GM18519 (cell line): ENCODE measurements around the gene SLC2A10.
"Not testable (repeated sequence)": the region's sequence is repeated elsewhere in the genome, so short reads cannot be mapped to it uniquely, and the experiment has no call there.

Experiments used
- ATAC-seq: cut with Tn5 transposase; IDR thresholded peaks from one replicate; pipeline ENCODE4 v1.9.1; 2021; ENCODE audit warnings: mild to moderate bottlenecking, moderate library complexity; ENCODE audit not compliant: unreplicated experiment, low FRiP score

Gene SLC2A10

DNA sequence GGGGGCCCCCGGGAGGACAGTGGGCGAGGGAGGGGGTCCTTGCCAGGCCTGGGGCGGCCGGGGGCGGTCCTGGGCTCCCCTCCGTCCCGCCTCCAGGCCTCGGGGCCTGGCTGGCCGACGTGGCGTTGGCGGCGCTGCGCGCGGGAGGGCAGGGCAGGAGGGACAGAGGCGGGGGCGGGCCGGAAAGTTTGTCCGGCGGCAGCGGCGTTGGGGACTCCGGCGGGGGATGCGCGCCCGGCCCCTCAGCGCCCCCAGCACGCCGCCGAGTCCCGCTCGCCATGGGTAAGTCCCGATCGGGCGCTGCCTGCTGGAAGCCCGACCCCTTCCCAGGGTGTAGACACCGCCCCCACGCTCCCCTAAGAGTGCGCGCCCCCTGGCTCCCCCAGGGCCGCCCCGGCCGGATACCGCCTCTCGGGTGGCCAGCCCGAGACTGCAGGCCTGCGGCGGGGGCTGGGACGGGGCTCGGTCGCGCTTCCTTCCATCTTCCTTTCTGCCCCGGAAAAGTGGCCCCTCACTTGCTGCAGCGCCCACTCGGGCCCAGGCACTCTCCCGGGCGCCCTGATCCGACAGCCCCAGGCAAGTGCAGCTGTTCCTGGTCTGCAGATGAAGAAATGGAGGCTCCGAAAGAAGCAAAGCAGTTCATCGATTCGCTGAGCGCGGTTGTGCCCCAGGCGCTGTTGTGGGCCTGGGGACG, at the start of gene SLC2A10:
Gene SLC2A10, plus strand, starts transcription at position 191 of the 694 bp plus-strand sequence. Its CDS starts 88 bp downstream, at position 279.
- ATAC-seq = no peak

DNA sequence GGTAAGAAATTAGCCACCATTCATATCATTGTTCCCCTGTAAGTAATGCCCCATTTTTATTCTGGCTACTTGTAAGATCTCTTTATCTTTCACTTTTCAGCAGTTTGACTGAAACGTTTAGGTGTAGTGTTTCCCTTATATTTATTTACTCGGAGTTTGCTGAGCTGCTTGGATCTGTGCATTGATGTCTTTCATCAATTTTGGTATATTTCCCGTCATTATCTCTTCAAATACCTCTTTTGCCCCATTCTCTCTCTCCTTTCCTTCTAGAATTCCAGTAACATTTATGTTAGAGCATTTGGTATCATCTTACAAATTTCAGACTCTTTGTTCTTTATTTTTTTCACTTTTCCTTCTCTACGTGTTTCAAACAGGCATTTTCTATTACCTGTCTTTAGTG, 49.0 kb upstream of the SLC2A10 start:
- ATAC-seq = no peak

DNA sequence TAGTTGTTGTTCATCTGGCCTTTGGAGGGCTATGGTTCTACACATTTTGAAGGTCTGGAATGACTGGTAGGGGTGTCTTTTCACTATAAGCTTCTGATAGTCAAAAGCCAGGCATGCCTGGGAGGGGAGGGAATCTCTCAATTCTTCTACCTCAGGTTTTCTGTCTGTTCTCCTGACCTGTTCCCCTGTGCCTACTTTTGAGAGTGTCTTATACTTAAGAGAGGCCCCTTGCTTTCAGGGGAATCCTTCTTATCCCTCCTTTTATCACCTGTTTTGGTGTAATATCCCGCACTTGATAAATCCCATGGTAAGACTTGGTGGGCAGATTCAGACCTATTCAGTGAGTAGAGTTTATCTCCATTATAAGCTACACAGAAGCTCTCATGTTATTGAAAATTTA, 47.8 kb upstream of the SLC2A10 start:
- no peak for ATAC-seq

DNA sequence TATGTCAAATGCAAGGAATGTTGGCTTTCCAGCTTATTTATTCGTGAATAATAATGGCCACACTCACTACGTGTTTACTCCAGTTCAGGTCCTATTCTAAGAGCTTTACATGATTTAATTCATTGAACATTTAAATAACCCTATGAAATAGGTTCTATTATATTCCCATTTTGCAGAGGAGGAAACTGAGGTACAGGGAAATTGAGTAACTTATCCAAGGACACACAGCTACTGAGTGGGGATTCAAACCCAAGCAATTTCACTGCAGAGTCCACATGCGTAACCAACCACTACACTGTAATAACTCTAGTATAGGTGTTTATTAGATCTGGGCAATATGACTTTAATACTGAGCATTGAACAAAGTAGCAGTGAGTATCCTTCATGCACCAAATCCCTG, 45.9 kb upstream of the SLC2A10 start:
- no peak for ATAC-seq

DNA sequence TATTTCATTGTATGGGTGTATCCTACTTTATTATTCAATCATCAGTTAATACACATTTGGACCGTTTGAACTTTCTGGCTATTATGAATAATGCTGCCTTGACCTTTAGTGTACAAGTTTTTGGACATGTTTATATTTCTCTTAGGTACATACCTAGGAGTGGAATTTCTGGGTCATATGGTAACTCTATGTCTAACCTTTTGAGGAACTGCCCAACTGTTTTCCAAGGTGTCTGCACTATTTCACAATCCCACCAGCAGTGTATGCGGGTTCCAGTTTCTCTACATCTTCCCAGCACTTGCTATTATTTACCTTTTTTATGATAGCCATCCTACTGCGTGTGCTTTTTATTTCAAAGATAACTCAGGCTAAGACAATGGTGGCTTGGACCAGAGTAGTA, 43.8 kb upstream of the SLC2A10 start:
- ATAC-seq = no peak

DNA sequence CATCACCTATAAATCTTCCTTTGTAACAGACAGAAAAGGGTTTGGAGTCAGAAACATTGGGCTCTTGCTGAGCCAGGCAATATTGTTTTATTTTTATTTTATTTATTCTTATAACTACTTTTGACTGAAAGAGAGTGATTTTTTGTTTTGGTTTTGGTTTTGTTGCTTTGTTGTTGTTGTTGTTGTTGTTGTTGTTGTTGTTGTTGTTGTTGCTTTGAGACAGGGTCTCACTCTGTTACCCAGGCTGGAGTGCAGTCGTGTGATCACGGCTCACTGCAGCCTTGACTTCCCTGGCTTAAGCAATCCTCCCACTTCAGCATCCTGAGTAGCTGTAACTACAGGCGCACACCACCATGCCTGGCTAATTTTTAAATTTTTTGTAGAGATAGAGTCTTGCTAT, 43.1 kb upstream of the SLC2A10 start:
- ATAC-seq = no peak

DNA sequence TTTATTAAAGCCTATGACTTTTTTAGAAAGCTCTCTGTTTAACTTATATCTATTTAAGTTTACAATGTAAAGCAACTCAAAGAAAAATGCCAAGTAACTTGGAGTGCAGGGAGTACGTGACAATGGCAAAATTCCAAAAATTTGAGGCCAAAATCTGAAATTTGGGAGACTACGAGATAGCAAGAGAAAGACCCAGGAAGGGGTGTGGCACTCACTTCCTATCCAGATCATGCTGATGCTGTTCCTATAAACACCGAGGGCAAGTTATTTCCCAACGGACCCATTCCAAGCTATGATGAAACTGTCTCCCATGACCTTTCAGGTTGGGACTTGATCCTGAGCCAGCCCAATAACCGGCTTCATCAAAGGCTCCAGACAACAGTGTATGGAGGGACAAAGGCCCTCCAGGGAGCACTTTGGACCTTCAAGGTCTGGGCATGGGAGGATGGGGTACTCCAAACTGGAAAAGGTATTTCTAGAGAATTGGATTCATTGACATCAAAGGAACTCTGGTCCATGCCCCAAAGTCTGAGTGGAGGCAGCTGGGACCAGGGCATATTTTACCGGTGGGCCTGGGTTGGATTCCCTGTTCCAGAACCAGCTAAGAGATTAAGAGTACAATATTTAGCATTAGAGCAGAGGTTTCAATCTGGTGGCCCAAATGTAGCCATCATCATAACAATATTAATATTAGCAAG, 42.5 kb upstream of the SLC2A10 start:
- no peak for ATAC-seq

DNA sequence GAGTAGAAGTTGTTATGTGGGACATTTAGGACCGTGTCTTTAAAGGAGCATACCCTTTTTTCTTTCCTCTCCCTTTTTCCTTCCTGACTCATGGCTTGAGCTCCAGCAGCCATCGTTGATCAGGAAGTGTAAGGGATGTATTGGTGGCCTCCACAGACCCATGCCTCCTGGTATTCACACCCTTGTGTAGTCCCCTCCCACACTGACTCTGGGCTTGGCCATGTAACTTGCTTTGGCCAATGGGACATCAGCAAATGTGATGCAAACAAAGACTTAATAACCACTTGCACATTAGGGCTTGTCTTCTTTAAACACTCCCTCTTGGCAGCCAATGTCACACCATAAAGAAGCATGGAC, 39.2 kb upstream of the SLC2A10 start:
- no peak for ATAC-seq

DNA sequence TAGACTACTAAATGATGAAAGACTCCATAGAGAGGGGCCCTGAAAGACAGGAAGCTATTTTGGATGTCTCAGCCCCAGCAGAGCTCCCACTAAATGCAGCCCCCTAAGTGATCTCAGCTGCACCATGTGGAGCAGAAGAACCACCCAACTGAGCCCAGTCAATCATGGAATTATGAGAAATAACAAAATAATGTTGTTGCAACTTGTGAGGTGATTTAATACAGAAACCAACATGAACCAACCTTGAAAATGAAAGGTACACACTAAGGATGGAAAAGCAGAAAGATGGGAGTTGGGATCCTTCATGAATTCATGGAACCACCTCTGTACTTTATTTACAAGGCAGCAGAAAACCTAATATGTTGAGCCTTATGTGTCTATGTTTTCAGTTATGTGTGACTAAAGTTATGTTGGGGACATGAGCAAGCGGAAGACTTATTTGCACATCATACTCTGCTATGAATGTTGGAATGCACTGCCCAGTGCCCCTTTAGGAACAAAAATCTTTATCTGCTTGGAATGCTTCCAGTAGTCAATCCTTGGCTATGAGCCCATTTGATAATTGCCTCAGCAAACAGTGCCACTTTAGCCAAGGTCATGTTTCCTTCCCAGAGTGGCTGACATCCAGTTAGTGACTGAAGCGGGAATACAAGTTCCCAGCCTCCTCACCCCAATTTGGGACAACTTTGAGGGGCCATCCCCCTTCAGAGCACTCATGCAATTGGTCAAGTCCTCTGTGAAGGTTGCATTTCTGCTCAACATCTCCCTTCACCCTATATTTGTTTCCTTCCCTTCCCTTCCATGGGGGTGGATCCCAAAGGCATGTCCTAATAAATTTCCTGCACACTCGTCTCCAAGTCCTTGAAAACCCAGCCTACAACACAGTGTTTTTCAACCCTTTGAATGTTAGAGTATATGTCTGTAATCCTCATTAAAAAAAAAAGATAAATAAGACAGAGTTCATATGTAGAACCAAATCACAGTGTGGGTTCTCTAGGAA, 38.6 kb upstream of the SLC2A10 start:
- no peak for ATAC-seq

DNA sequence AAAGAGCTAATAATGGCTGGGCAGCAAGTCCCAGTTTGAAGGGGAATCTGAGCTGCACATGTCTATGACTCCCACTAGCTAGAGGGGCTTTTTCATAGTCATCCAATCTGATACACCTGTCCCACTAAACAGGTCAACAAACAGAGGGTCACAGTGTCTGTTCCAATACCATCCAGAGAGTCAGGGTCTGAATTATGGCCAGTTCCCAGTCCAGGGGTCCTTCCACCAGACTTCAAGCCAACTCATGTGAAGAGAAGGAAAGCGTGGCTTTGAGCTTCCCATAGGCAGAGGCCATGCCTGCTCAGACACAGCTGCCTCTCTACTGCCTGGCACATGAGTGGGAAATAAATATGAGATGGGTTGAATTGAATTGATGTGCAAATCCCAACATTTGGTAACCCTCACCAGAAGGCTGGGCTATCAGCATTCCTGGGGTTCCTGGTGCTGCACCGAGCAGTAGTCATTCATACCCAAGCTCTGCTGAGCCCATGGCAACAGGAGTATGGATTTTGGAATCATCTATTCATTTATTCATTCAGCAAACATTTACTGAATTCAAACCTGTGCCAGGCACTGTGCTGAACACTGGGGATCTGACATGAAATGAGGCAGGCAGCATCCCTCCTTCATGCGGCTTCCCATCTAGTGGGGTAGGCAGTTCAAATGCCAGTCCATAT, 37.4 kb upstream of the SLC2A10 start:
- no peak for ATAC-seq

DNA sequence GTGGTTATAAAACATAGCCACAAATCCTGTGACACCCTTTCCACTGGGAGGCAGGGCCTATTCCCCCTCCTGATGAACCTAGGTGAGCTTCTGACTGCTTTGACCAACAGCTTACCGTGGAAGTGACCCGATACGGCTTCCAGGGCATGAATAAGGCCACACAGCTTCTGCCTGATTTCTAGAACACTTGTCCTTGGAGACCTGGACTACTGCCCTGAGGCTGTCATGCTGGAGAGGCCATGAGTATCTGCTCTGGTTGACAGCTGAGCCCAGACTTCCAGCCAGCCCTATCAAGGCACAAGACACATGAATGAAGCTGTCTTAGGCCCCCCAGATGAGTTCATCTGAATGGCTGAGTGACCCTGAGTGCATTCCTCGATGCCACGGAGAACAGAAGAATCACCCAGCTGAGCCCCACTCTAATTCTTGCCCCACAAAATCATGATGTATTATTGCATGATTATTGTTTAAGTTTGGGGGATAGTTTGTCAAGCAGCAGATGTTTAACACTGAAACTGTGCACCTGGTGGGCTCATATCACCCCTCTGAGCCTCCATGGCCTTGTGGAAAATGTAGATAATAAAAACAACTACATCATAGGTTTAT, 36.8 kb upstream of the SLC2A10 start:
- no peak for ATAC-seq

DNA sequence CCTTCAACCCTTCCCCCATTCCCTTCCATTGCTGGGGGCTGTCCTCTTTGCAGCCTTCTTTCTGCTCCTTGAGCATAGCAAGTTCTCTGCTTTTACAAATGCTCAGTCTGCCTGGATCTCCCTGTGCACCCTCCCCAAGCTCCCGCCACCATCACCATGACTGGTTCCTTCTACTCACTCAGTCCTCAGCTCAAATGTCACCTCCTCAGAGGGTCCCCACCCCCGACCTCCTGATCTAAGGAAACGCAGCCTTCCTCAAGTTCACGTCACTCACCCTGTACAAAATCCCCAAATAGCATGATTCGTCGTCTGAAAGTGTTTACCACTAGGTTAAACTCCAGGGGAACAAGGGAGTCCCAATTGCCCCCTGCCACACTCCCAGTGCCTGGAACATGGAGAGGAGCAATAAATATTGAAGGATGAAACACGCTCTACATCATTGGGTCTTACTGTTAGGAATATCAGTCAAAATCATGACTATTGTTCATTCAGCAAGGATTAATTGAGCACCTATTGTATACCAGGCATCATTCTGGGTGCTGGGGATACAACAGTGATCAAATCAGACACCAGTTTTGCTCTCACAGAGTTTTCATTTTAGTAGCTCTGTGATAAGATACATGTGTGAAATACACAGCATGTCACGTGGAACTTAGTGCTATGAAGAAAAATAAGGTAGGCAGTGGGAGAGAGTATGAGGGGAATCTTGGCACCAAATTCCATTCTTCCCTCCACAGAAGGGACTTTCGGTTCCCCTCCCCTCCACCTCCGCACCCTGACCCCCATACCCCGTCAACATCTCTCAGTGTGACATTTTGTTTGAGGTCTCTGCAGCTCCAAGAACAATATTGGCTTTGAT, 35.8 kb upstream of the SLC2A10 start:
- ATAC-seq = no peak

DNA sequence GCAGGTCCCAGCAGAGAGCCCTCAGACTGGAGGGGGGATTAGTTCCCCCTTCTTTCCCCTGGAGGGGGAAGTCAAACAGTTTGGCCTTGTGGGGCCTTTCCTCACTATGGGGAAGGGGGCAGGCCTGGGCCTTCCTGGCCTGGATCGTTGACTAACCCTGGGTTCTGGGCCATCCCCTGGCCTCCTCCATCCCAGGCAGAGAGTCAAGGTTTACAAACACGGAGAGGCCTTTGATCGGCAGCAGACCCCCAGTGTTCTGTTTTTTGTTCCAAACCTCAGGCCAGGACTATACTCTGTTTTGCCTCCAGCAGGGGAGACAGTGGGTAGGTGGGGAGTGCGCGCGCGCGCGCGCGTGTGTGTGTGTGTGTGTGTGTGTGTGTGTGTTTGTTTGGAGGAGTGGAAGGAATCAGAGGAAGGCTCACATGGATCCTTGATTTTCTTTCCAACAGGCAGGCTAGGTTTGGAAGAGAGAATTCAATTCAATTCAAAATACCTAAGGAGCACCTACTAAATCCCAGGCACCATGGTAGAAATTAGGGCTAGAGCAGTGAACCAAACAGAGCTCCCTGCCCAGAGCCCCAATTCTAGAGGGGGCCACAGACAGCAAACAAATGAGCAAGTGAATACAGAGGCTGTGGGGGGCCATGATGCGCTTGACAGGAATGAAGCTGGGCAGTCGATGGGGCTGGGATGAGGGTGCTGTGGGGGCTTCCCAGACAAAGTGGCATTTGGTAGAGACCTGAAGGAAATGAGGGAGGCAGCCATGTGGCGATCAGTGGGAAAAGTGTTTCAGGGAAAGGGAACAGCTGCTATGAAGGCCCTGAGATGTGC, 35.0 kb upstream of the SLC2A10 start:
- ATAC-seq = no peak

DNA sequence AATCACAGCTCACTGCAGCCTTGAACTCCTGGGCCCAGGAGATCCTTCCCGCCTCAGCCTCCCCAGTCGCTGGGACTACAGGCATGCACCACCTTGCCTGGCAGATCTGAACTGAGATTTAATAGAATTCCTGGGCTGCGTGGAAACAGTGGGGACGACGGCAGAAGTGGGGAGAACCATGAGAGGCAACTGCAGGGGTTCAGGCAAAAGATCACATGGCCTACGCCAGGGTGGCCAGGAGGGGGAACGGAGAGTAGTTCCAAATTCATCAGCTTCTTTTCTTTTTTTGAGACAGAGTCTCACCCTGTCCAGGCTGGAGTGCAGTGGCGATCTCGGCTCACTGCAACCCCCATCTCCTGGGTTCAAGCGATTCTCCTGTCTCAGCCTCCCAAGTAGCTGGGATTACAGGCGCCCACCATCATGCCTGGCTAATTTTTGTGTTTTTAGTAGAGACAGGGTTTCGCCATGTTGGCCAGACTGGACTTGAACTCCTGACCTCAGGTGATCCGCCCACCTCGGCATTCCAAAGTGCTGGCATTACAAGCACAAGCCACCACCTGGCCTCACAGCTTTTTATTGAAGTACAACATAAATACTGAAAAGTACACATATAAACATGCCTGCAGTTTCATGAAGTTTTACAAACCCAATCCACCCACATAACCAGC, 32.7 kb upstream of the SLC2A10 start:
- ATAC-seq = not testable (repeated sequence)

DNA sequence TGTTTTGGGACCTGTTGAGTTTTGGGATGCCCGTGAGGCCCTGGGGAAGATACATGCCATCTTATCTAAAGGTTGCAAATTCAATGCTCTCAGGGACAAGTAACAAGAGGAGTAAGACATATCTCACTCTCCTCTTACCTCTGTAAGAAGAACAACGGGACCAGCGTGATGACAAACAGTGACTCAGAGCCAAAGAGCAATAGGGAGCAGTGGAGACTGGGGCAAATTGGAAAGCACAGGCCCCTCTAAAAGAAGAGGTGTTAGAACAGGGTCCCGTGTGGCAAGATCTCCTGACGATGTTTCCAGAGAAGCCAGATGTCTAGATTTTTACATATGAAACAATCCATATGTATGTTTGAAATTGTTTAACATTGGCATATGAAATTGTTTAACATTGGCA, 31.8 kb upstream of the SLC2A10 start:
- no peak for ATAC-seq

DNA sequence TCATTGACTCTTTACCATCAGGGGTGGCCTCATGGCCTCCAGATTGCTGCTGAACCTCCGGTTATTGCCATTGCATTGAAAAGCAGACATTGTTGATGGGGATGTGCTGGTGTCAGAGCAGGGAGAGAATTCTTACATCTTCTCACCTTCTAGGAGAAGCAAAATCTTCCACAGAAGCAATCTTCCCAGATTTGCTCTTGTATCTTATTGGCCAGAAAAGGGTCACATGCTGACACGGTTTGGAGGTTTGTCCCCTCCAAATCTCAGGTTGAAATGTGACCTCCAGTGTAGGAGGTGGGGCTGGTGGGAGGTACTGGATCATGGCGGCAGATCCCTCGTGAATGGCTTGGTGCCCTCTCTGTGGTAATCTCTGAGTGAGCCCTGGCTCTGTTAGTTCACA, 30.9 kb upstream of the SLC2A10 start:
- no peak for ATAC-seq

DNA sequence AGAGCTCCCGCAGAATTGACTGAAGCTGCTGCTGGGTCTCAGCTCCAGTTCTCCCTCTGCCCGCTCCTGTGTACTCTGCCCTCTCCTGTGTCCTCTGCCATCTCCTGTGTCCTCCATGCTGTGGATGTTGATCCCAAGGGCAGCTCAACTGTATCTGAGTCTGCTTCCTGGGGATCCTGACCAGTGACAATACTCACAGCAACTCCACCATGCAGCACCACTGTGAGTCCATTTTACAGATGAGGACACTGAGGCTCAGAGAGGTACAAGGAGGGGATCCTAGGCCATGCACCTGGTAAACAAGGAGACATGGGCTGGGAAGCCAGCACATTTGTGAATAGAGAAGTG, 28.8 kb upstream of the SLC2A10 start:
- ATAC-seq = no peak
